OCI-LY7 (cell line): Measurements from ENCODE around the gene JOSD1.

ENCODE experiments used
- EZH2phosphoT487 ChIP-seq: fragments of 200-600 bp; sonication (generic); IDR thresholded peaks from 2 replicates; pipeline ENCODE4 v1.6.1; 2018; ENCODE audit warnings: low read depth, borderline replicate concordance, mild to moderate bottlenecking, mixed run types, antibody characterized with exemption, low read length, moderate library complexity, mixed read lengths
- TF ChIP-seq, protein P1 (sequence below): fragments of 200-600 bp; sonication (generic); conservative IDR thresholded peaks from 2 replicates; pipeline ENCODE4 v1.5.1; 2014; ENCODE audit warnings: mild to moderate bottlenecking, antibody characterized with exemption, low read length, moderate library complexity, mixed read lengths

DNA sequence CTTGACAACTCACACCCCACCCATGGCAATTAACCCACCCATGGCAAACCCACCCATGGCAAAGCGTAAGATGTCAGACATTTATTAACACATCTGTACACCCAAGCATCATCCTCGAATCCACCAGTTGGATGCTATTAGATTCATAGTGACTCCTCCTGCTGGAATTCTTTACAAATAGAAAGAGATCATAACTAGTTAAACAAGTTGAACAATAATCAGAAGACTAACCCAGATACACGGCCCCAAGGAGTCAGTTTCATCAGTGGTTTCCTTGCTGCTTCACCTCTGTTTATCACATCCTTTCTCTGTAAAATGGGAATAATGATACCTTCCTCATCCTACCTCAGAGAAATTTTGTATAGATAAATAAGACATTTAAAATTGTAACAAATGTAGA lies 10.1 kb upstream of the JOSD1 start:
- TF ChIP-seq, protein P1, sequence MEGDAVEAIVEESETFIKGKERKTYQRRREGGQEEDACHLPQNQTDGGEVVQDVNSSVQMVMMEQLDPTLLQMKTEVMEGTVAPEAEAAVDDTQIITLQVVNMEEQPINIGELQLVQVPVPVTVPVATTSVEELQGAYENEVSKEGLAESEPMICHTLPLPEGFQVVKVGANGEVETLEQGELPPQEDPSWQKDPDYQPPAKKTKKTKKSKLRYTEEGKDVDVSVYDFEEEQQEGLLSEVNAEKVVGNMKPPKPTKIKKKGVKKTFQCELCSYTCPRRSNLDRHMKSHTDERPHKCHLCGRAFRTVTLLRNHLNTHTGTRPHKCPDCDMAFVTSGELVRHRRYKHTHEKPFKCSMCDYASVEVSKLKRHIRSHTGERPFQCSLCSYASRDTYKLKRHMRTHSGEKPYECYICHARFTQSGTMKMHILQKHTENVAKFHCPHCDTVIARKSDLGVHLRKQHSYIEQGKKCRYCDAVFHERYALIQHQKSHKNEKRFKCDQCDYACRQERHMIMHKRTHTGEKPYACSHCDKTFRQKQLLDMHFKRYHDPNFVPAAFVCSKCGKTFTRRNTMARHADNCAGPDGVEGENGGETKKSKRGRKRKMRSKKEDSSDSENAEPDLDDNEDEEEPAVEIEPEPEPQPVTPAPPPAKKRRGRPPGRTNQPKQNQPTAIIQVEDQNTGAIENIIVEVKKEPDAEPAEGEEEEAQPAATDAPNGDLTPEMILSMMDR: no peak
- TF ChIP-seq EZH2phosphoT487: no peak
